D721Med (cell line): ENCODE results near the gene ZNF474.

Experiments used
- DNase-seq: peaks from one replicate; pipeline ENCODE4 v3.0.0; 2011; ENCODE audit warnings: low spot score; ENCODE audit not compliant: insufficient read length
- FAIRE-seq: peaks from 2 replicates; lab custom pipeline; 2011; peaks lifted over from hg19 to GRCh38; lab: Jason Lieb, UNC
- CTCF ChIP-seq: IDR thresholded peaks from 2 replicates; pipeline ENCODE4 v1.5.1; 2012; ENCODE audit warnings: mild to moderate bottlenecking, control low read depth; ENCODE audit not compliant: insufficient read depth; ENCODE audit errors: missing control alignments

ZNF474 gene

GRCh38 chr5:122153774-122154173, 24.4 kb downstream of the ZNF474 start:
- FAIRE-seq, result no peak

GRCh38 chr5:122154491-122154890, 25.1 kb downstream of the ZNF474 start:
- FAIRE-seq, result no peak
- no peak for DNase-seq
- TF ChIP-seq CTCF, result no peak

More at GRCh38 chr5:122153774-122154173, 24.4 kb downstream of the ZNF474 start:
- no peak for TF ChIP-seq CTCF
- DNase-seq, result no peak

- no peak for TF ChIP-seq CTCF
- DNase-seq (no peak), FAIRE-seq (no peak)
Observed at GRCh38 chr5:122154910-122155309, 25.6 kb downstream of the ZNF474 start.

- no peak for FAIRE-seq
- TF ChIP-seq CTCF, result no peak
Observed at GRCh38 chr5:122155546-122155945, 26.2 kb downstream of the ZNF474 start.

GRCh38 chr5:122156724-122157325, 27.5 kb downstream of the ZNF474 start:
- peak; percentile 37 for DNase-seq
- TF ChIP-seq CTCF, result peak; percentile 54
- peak; percentile 85 for FAIRE-seq

More at GRCh38 chr5:122155546-122155945, 26.2 kb downstream of the ZNF474 start:
- no peak for DNase-seq

GRCh38 chr5:122162100-122162638, 32.8 kb downstream of the ZNF474 start:
- no peak for TF ChIP-seq CTCF
- DNase-seq, result no peak
- no peak for FAIRE-seq

GRCh38 chr5:122163121-122164069, 34.0 kb downstream of the ZNF474 start:
- TF ChIP-seq CTCF, result no peak
- peak; percentile 31 for DNase-seq
- peak; percentile 90 for FAIRE-seq
